SH-SY5Y (cell line): ENCODE data around the gene LSAMP.

ENCODE experiments used
- GATA2 ChIP-seq: IDR thresholded peaks from 2 replicates; pipeline ENCODE4 v1.6.1; 2011; ENCODE audit warnings: mild to moderate bottlenecking, low read depth, low read length
- GATA3 ChIP-seq: IDR thresholded peaks from 2 replicates; pipeline ENCODE4 v1.6.1; 2011; ENCODE audit warnings: low read depth, mild to moderate bottlenecking, low read length, moderate library complexity

DNA sequence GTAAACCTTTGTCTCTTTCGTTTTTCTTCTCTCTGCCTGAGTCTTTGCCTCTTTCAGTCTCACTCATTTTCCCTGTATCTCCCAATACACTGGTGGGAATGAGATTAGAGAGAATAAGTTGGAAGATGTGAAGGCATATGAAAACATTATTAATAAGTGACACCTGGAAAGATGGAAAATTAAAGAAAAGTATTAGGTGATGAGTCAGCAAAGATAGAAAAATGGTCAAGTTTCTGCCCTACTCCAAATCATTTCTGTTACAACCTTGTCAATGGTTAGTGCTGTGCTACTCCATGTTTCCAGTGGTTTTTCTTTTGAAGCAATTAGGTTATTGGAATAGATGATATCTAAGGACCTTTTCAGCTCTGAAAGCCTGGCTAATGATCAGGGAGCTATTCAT, 252.8 kb downstream of the LSAMP start:
- TF ChIP-seq GATA2 (no peak), GATA3 (no peak)
